Measurements from ENCODE around the gene BNIP3. TPM values are rescaled to one million over a fixed set of nuclear protein-coding genes. Genes with fewer than 3 reads are reported as not detected.

Gene BNIP3
- total RNA-seq, result 10 to 100 TPM; 71.2 to 78.5 TPM

GRCh38 chr10:131981429-131982184 is at the start of gene BNIP3:
TSS of gene BNIP3 (minus strand) at chr10:131981923. CDS start at chr10:131981806, 117 bp downstream.

Other genes with a start within 250 kb of the BNIP3 start
- gene PPP2R2D, start 80.9 kb downstream of the BNIP3 start, total RNA-seq, result 10 to 100 TPM; 39.4 to 41.4 TPM
- under 1 TPM; 0.31 to 0.45 TPM for gene JAKMIP3, start 84.0 kb upstream of the BNIP3 start, total RNA-seq
- 1 to 10 TPM; 6.4 to 6.8 TPM for gene DPYSL4, start 205.0 kb upstream of the BNIP3 start, total RNA-seq